ENCODE data around the gene HNRNPM. TPM values are rescaled to one million over a fixed set of nuclear protein-coding genes. Genes with fewer than 3 reads are reported as not detected.
"Not testable (repeated sequence)": the region's sequence is repeated elsewhere in the genome, so short reads cannot be mapped to it uniquely, and the experiment has no call there.

The HNRNPM gene
- total and polyA plus RNA-seq, 2 donors = 92.7 to 123 TPM

- no peak overlapping the region for H3K4me3 ChIP-seq (ENCODE audit: low read length in 2 of 2)
Measured at GRCh38 chr19:8441725-8442544, 2.8 kb upstream of the HNRNPM start.

GRCh38 chr19:8444140-8444676, 567 bp upstream of the HNRNPM start:
- Histone ChIP-seq H3K36me3 (ENCODE audit: control insufficient read depth in 2 of 2, insufficient read depth in 2 of 2, low read length in 1 of 2) (peaks cover under 1 to 29% of the 10 kb centered on the region in 2 donors), H3K27ac (ENCODE audit: low read depth in 1 of 2, low read length in 1 of 2) (peak overlapping the region; percentile 80 to 93), H3K4me1 (ENCODE audit: control insufficient read depth in 2 of 2, insufficient read depth in 2 of 2, low read length in 2 of 2) (peaks cover 9 to 38% of the 10 kb centered on the region in 2 donors), H3K4me3 (ENCODE audit: low read length in 2 of 2) (peak overlapping the region; percentile 79 to 99)
- H3K27me3 ChIP-seq (ENCODE audit: control insufficient read depth in 2 of 2, insufficient read depth in 1 of 2, low read length in 1 of 2); DNase-seq (ENCODE audit: low read depth in 6 of 9, low spot score in 9 of 9); H3K9me3 ChIP-seq (ENCODE audit: control insufficient read depth in 2 of 2, insufficient read depth in 1 of 2, low read length in 1 of 2): not testable (repeated sequence)
- WGBS = 33% methylated on average over 32 of the region's 32 CpGs

More at GRCh38 chr19:8441725-8442544, 2.8 kb upstream of the HNRNPM start:
- peaks cover 8 to 18% of the 10 kb centered on the region in 2 donors for H3K4me1 ChIP-seq (ENCODE audit: control insufficient read depth in 2 of 2, insufficient read depth in 2 of 2, low read length in 2 of 2)
- peaks cover 12 to 20% of the 10 kb centered on the region in 2 donors for H3K36me3 ChIP-seq (ENCODE audit: control insufficient read depth in 2 of 2, insufficient read depth in 2 of 2, low read length in 1 of 2)
- no peaks in the 10 kb centered on the region for H3K27me3 ChIP-seq (ENCODE audit: control insufficient read depth in 2 of 2, insufficient read depth in 1 of 2, low read length in 1 of 2)
- WGBS = 96% methylated on average over 6 of the region's 6 CpGs
- H3K9me3 ChIP-seq (ENCODE audit: control insufficient read depth in 2 of 2, insufficient read depth in 1 of 2, low read length in 1 of 2) = no peaks in the 10 kb centered on the region
- no peak overlapping the region for H3K27ac ChIP-seq (ENCODE audit: low read depth in 1 of 2, low read length in 1 of 2)
- no peak for DNase-seq (ENCODE audit: low read depth in 6 of 9, low spot score in 9 of 9)

- H3K27ac ChIP-seq (ENCODE audit: low read depth in 1 of 2, low read length in 1 of 2) = peak overlapping the region; percentile 81 to 96
- WGBS = under 1% methylated on average over 45 of the region's 45 CpGs
- H3K36me3 ChIP-seq (ENCODE audit: control insufficient read depth in 2 of 2, insufficient read depth in 2 of 2, low read length in 1 of 2) = peaks cover 0 to 39% of the 10 kb centered on the region in 2 donors
- H3K4me1 ChIP-seq (ENCODE audit: control insufficient read depth in 2 of 2, insufficient read depth in 2 of 2, low read length in 2 of 2) = peaks cover 9 to 42% of the 10 kb centered on the region in 2 donors
- DNase-seq (ENCODE audit: low read depth in 6 of 9, low spot score in 9 of 9) = peak in 6 of 9 donors; percentile 34 to 68 (median 40)
- H3K9me3 ChIP-seq (ENCODE audit: control insufficient read depth in 2 of 2, insufficient read depth in 1 of 2, low read length in 1 of 2) = no peaks in the 10 kb centered on the region
- H3K27me3 ChIP-seq (ENCODE audit: control insufficient read depth in 2 of 2, insufficient read depth in 1 of 2, low read length in 1 of 2) = no peaks in the 10 kb centered on the region
- H3K4me3 ChIP-seq (ENCODE audit: low read length in 2 of 2) = peak overlapping the region; percentile 79 to 99
Measured at GRCh38 chr19:8445488-8446001, 770 bp downstream of the HNRNPM start.

GRCh38 chr19:8446061-8446709, 1.4 kb downstream of the HNRNPM start:
- Histone ChIP-seq H3K36me3 (ENCODE audit: control insufficient read depth in 2 of 2, insufficient read depth in 2 of 2, low read length in 1 of 2) (peaks cover 0 to 39% of the 10 kb centered on the region in 2 donors), H3K27me3 (ENCODE audit: control insufficient read depth in 2 of 2, insufficient read depth in 1 of 2, low read length in 1 of 2) (no peaks in the 10 kb centered on the region), H3K4me3 (ENCODE audit: low read length in 2 of 2) (peak overlapping the region; percentile 79 to 99), H3K4me1 (ENCODE audit: control insufficient read depth in 2 of 2, insufficient read depth in 2 of 2, low read length in 2 of 2) (peaks cover 9 to 44% of the 10 kb centered on the region in 2 donors), H3K27ac (ENCODE audit: low read depth in 1 of 2, low read length in 1 of 2) (peak overlapping the region in 1 of 2 donors; percentile 96), H3K9me3 (ENCODE audit: control insufficient read depth in 2 of 2, insufficient read depth in 1 of 2, low read length in 1 of 2) (no peaks in the 10 kb centered on the region)
- no peak for DNase-seq (ENCODE audit: low read depth in 6 of 9, low spot score in 9 of 9)
- WGBS = 54% methylated on average over 16 of the region's 16 CpGs

- H3K36me3 ChIP-seq (ENCODE audit: control insufficient read depth in 2 of 2, insufficient read depth in 2 of 2, low read length in 1 of 2) = peaks cover 29 to 73% of the 10 kb centered on the region in 2 donors
- no peaks in the 10 kb centered on the region for H3K27me3 ChIP-seq (ENCODE audit: control insufficient read depth in 2 of 2, insufficient read depth in 1 of 2, low read length in 1 of 2)
- no peak overlapping the region for H3K4me3 ChIP-seq (ENCODE audit: low read length in 2 of 2)
- no peak overlapping the region for H3K27ac ChIP-seq (ENCODE audit: low read depth in 1 of 2, low read length in 1 of 2)
- peaks cover 18 to 46% of the 10 kb centered on the region in 2 donors for H3K4me1 ChIP-seq (ENCODE audit: control insufficient read depth in 2 of 2, insufficient read depth in 2 of 2, low read length in 2 of 2)
- 89% methylated on average over 8 of the region's 8 CpGs for WGBS
- no peak for DNase-seq (ENCODE audit: low read depth in 6 of 9, low spot score in 9 of 9)
- H3K9me3 ChIP-seq (ENCODE audit: control insufficient read depth in 2 of 2, insufficient read depth in 1 of 2, low read length in 1 of 2) = no peaks in the 10 kb centered on the region
Measured at GRCh38 chr19:8449830-8450229, 5.1 kb downstream of the HNRNPM start.

- Histone ChIP-seq H3K4me3 (ENCODE audit: low read length in 2 of 2) (no peak overlapping the region), H3K9me3 (ENCODE audit: control insufficient read depth in 2 of 2, insufficient read depth in 1 of 2, low read length in 1 of 2) (no peaks in the 10 kb centered on the region), H3K4me1 (ENCODE audit: control insufficient read depth in 2 of 2, insufficient read depth in 2 of 2, low read length in 2 of 2) (peaks cover 16 to 39% of the 10 kb centered on the region in 2 donors), H3K27ac (ENCODE audit: low read depth in 1 of 2, low read length in 1 of 2) (no peak overlapping the region), H3K27me3 (ENCODE audit: control insufficient read depth in 2 of 2, insufficient read depth in 1 of 2, low read length in 1 of 2) (no peaks in the 10 kb centered on the region), H3K36me3 (ENCODE audit: control insufficient read depth in 2 of 2, insufficient read depth in 2 of 2, low read length in 1 of 2) (peaks cover 44 to 84% of the 10 kb centered on the region in 2 donors)
- 84% methylated on average over 6 of the region's 6 CpGs for WGBS
- no peak for DNase-seq (ENCODE audit: low read depth in 6 of 9, low spot score in 9 of 9)
Measured at GRCh38 chr19:8451377-8451776, 6.6 kb downstream of the HNRNPM start.

GRCh38 chr19:8451885-8452284, 7.1 kb downstream of the HNRNPM start:
- H3K36me3 ChIP-seq (ENCODE audit: control insufficient read depth in 2 of 2, insufficient read depth in 2 of 2, low read length in 1 of 2) = peaks cover 49 to 84% of the 10 kb centered on the region in 2 donors
- peaks cover 11 to 35% of the 10 kb centered on the region in 2 donors for H3K4me1 ChIP-seq (ENCODE audit: control insufficient read depth in 2 of 2, insufficient read depth in 2 of 2, low read length in 2 of 2)
- H3K9me3 ChIP-seq (ENCODE audit: control insufficient read depth in 2 of 2, insufficient read depth in 1 of 2, low read length in 1 of 2) = no peaks in the 10 kb centered on the region
- H3K27ac ChIP-seq (ENCODE audit: low read depth in 1 of 2, low read length in 1 of 2) = no peak overlapping the region
- no peaks in the 10 kb centered on the region for H3K27me3 ChIP-seq (ENCODE audit: control insufficient read depth in 2 of 2, insufficient read depth in 1 of 2, low read length in 1 of 2)
- 46% methylated on average over 3 of the region's 3 CpGs for WGBS
- H3K4me3 ChIP-seq (ENCODE audit: low read length in 2 of 2) = no peak overlapping the region
- DNase-seq (ENCODE audit: low read depth in 6 of 9, low spot score in 9 of 9) = no peak

- Histone ChIP-seq H3K4me1 (ENCODE audit: control insufficient read depth in 2 of 2, insufficient read depth in 2 of 2, low read length in 2 of 2) (peaks cover 9 to 30% of the 10 kb centered on the region in 2 donors), H3K9me3 (ENCODE audit: control insufficient read depth in 2 of 2, insufficient read depth in 1 of 2, low read length in 1 of 2) (no peaks in the 10 kb centered on the region)
Measured at GRCh38 chr19:8452446-8453123, 7.8 kb downstream of the HNRNPM start.

More at GRCh38 chr19:8452446-8453123, 7.8 kb downstream of the HNRNPM start:
- no peaks in the 10 kb centered on the region for H3K27me3 ChIP-seq (ENCODE audit: control insufficient read depth in 2 of 2, insufficient read depth in 1 of 2, low read length in 1 of 2)
- no peak for DNase-seq (ENCODE audit: low read depth in 6 of 9, low spot score in 9 of 9)
- H3K27ac ChIP-seq (ENCODE audit: low read depth in 1 of 2, low read length in 1 of 2) = peak overlapping the region in 1 of 2 donors; percentile 18
- H3K4me3 ChIP-seq (ENCODE audit: low read length in 2 of 2) = no peak overlapping the region
- WGBS = 94% methylated on average over 4 of the region's 4 CpGs
- H3K36me3 ChIP-seq (ENCODE audit: control insufficient read depth in 2 of 2, insufficient read depth in 2 of 2, low read length in 1 of 2) = peaks cover 54 to 85% of the 10 kb centered on the region in 2 donors

Data from thymus (tissue), 11 donors.